Testis (tissue), 3 donors: ENCODE measurements around the gene OSTF1. TPM values are rescaled to one million over a fixed set of nuclear protein-coding genes. Genes with fewer than 3 reads are reported as not detected.

Experiments used
- DNase-seq: peaks from one replicate; pipeline ENCODE4 v3.0.0-alpha.2; 2019
- H3K27ac ChIP-seq, 2 donors: fragments of 200-600 bp; sonication (generic); one replicate each; pipeline ENCODE4 v1.5.1; 2019
- H3K27me3 ChIP-seq: fragments of 200-600 bp; sonication (generic); one replicate; pipeline ENCODE4 v1.5.1; 2019
- H3K36me3 ChIP-seq: fragments of 200-600 bp; sonication (generic); one replicate; pipeline ENCODE4 v1.5.1; 2017; ENCODE audit warnings: low read depth; ENCODE audit errors: missing control alignments
- H3K4me1 ChIP-seq: fragments of 200-600 bp; sonication (generic); one replicate; pipeline ENCODE4 v1.5.1; 2019
- H3K4me3 ChIP-seq, 2 donors: fragments of 200-600 bp; sonication (generic); one replicate each; pipeline ENCODE4 v1.5.1; 2017 to 2019
- H3K9me3 ChIP-seq: fragments of 200-600 bp; sonication (generic); one replicate; pipeline ENCODE4 v1.5.1; 2017
- CTCF ChIP-seq, 3 experiments: fragments of 450-650 bp in 2 of 3; fragments of 200-600 bp in 1 of 3; sonication (generic) in 1 of 3; IDR thresholded peaks; one replicate each; pipeline ENCODE4 v1.5.1; 2016 to 2019; ENCODE audit warnings: antibody characterized with exemption in 3 of 3, mild to moderate bottlenecking in 2 of 3, moderate library complexity in 1 of 3
- POLR2A ChIP-seq: fragments of 450-650 bp; IDR thresholded peaks from one replicate; pipeline ENCODE4 v1.6.1; 2017; ENCODE audit warnings: antibody characterized with exemption, mild to moderate bottlenecking, moderate library complexity
- WGBS, 2 donors: methylation state at CpG; one replicate each; pipeline ENCODE4 v1.1.5; 2018; 5-methylcytosine and 5-hydroxymethylcytosine counted together
- intact Hi-C: fragments of 100-400 bp; cut with DNase I; formaldehyde crosslinking; loops from one replicate; pipeline ENCODE4 v1.15.1; 2023; ENCODE audit warnings: low total_unique reads
- polyA plus RNA-seq: library from polyadenylated mRNA; stranded (reverse); fragments of 350-450 nt; fragmentation: Illumina TruSeq; extraction: RNeasy Lipid Tissue Mini Kit (QIAGEN cat#74804); gene quantifications from one replicate; pipeline ENCODE4 v1.2.3, GENCODE V29; 2014; ENCODE audit warnings: low read depth, low replicate concordance; ENCODE audit not compliant: insufficient read depth
- total RNA-seq, 2 donors: library from RNA; depleted of rRNA; stranded (reverse); fragments of >200 nt; gene quantifications; one replicate each; pipeline ENCODE4 v1.2.3, GENCODE V29; 2016

Gene OSTF1
- total and polyA plus RNA-seq, 3 donors from 2014 or later, result 25.2 to 34.2 (median 25.6) TPM

GRCh38 chr9:75112789-75113188 lies 24.5 kb downstream of the OSTF1 start:
- WGBS, 2 donors, result 53 to 64% methylated on average over 4 of the region's 4 CpGs
- peaks cover under 1% of the 10 kb centered on the region for H3K4me1 ChIP-seq

GRCh38 chr9:75116306-75116705 lies 28.0 kb downstream of the OSTF1 start:
- H3K36me3 ChIP-seq, result no peaks in the 10 kb centered on the region
- no peak for TF ChIP-seq CTCF (IDR thresholded peaks at IDR 0.05)
- no peak for TF ChIP-seq POLR2A
- H3K4me3 ChIP-seq, result no peak overlapping the region
- no peak for DNase-seq
- no peaks in the 10 kb centered on the region for H3K9me3 ChIP-seq
- WGBS, 2 donors, result 79% methylated on average over 4 of the region's 4 CpGs
- intact Hi-C loops, result no loop called here
- no peaks in the 10 kb centered on the region for H3K4me1 ChIP-seq
- H3K27ac ChIP-seq, result no peak overlapping the region
- no peaks in the 10 kb centered on the region for H3K27me3 ChIP-seq

More at GRCh38 chr9:75112789-75113188, 24.5 kb downstream of the OSTF1 start:
- no peak for DNase-seq
- Histone ChIP-seq H3K4me3 (no peak overlapping the region), H3K27ac (no peak overlapping the region), H3K36me3 (no peaks in the 10 kb centered on the region), H3K9me3 (no peaks in the 10 kb centered on the region), H3K27me3 (no peaks in the 10 kb centered on the region)
- intact Hi-C loops, result no loop called here
- no peak for TF ChIP-seq CTCF (IDR thresholded peaks at IDR 0.05)
- TF ChIP-seq POLR2A, result no peak

- H3K4me3 ChIP-seq, result no peak overlapping the region
- no peaks in the 10 kb centered on the region for H3K27me3 ChIP-seq
- TF ChIP-seq CTCF (IDR thresholded peaks at IDR 0.05) (no peak), POLR2A (no peak)
- no peaks in the 10 kb centered on the region for H3K4me1 ChIP-seq
- H3K36me3 ChIP-seq, result no peaks in the 10 kb centered on the region
- intact Hi-C loops, result no loop called here
- no peak for DNase-seq
- H3K27ac ChIP-seq, result no peak overlapping the region
- H3K9me3 ChIP-seq, result no peaks in the 10 kb centered on the region
- WGBS, 2 donors, result 86 to 96% methylated on average over 1 of the region's 1 CpG
Observed at GRCh38 chr9:75117564-75117963, 29.2 kb downstream of the OSTF1 start.

GRCh38 chr9:75120686-75121085 lies 32.4 kb downstream of the OSTF1 start:
- DNase-seq, result no peak
- Histone ChIP-seq H3K4me1 (no peaks in the 10 kb centered on the region), H3K27ac (no peak overlapping the region), H3K27me3 (no peaks in the 10 kb centered on the region), H3K4me3 (no peak overlapping the region), H3K9me3 (no peaks in the 10 kb centered on the region), H3K36me3 (no peaks in the 10 kb centered on the region)
- intact Hi-C loops, result no loop called here
- TF ChIP-seq CTCF (IDR thresholded peaks at IDR 0.05) (no peak), POLR2A (no peak)
- 81 to 92% methylated on average over 4 of the region's 4 CpGs for WGBS, 2 donors

- H3K27ac ChIP-seq, result no peak overlapping the region
- no peaks in the 10 kb centered on the region for H3K36me3 ChIP-seq
- H3K4me1 ChIP-seq, result no peaks in the 10 kb centered on the region
- H3K27me3 ChIP-seq, result no peaks in the 10 kb centered on the region
- H3K4me3 ChIP-seq, result no peak overlapping the region
- no peak for TF ChIP-seq POLR2A
- TF ChIP-seq CTCF (IDR thresholded peaks at IDR 0.05), result no peak
- WGBS, 2 donors, result 64 to 90% methylated on average over 5 of the region's 5 CpGs
- DNase-seq, result no peak
- intact Hi-C loops, result no loop called here
- no peaks in the 10 kb centered on the region for H3K9me3 ChIP-seq
Observed at GRCh38 chr9:75121914-75122558, 33.7 kb downstream of the OSTF1 start.
